WTC11 (cell line): Measurements from ENCODE around the gene KCNJ8.

ENCODE experiments used
- PRRX2 ChIP-seq: fragments of 250-450 bp; sonication (Bioruptor Pico); IDR thresholded peaks from 2 replicates; pipeline ENCODE4 v1.8.0; 2021; ENCODE audit warnings: mild to moderate bottlenecking
- TF ChIP-seq, protein P1 (sequence below): fragments of 200-600 bp; IDR thresholded peaks from 2 replicates; pipeline ENCODE4 v1.8.0; 2022; ENCODE audit warnings: antibody characterized with exemption

DNA sequence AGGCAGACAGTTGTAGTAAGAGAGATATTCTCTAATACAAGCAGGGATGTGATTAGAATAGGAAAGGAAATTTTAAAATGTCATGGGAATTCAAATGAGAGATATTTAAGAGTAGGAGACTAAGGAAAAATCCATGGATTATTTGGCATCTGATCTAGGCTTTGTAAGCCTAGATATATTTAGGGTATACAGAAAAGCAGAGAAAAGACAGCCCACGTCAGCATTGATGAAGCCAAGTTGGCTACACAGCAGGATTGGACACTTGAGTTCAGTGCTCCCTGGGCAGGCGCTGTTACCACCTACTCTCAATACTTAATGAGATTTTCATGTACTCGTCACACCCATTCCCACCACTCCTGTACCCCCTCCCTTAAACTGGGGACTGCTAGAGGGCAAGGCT, 1.7 kb upstream of the KCNJ8 start:
- TF ChIP-seq, protein P1, sequence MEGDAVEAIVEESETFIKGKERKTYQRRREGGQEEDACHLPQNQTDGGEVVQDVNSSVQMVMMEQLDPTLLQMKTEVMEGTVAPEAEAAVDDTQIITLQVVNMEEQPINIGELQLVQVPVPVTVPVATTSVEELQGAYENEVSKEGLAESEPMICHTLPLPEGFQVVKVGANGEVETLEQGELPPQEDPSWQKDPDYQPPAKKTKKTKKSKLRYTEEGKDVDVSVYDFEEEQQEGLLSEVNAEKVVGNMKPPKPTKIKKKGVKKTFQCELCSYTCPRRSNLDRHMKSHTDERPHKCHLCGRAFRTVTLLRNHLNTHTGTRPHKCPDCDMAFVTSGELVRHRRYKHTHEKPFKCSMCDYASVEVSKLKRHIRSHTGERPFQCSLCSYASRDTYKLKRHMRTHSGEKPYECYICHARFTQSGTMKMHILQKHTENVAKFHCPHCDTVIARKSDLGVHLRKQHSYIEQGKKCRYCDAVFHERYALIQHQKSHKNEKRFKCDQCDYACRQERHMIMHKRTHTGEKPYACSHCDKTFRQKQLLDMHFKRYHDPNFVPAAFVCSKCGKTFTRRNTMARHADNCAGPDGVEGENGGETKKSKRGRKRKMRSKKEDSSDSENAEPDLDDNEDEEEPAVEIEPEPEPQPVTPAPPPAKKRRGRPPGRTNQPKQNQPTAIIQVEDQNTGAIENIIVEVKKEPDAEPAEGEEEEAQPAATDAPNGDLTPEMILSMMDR, result no peak
- TF ChIP-seq PRRX2, result no peak
